ENCODE measurements around the gene CARD8. TPM values are rescaled to one million over a fixed set of nuclear protein-coding genes. Genes with fewer than 3 reads are reported as not detected.

CARD8 gene
- total and polyA plus RNA-seq, 2 experiments from 2014 or later = 16.6 to 17.1 TPM

- no peak for TF ChIP-seq ZNF462 (CRISPR knock-in tag; IDR thresholded peaks at IDR 0.05)
- TF ChIP-seq ZNF331 (CRISPR knock-in tag; IDR thresholded peaks at IDR 0.05; ENCODE audit: low read depth) = no peak
- TF ChIP-seq JUNB (IDR thresholded peaks at IDR 0.05; ENCODE audit: unreplicated experiment) = no peak
- no peak for TF ChIP-seq EZH2phosphoT487 (IDR thresholded peaks at IDR 0.05; ENCODE audit: unreplicated experiment)
- no peak for TF ChIP-seq STAT1 (IDR thresholded peaks at IDR 0.05; ENCODE audit: unreplicated experiment)
Observed at GRCh38 chr19:48248081-48248833, 7.5 kb downstream of the CARD8 start (continued).

GRCh38 chr19:48247212-48247611, 8.5 kb downstream of the CARD8 start:
- Histone ChIP-seq H2AFZ (no peak overlapping the region), H3K4me2 (no peak overlapping the region), H4K20me1 (replicated peaks; ENCODE audit: insufficient read depth) (peaks cover 3% of the 10 kb centered on the region; the same call in 1 of the 2 replicates), H3K4me1 (ENCODE audit: insufficient read depth) (no peaks in the 10 kb centered on the region; the same call in 1 of the 2 replicates), H3F3A (replicated peaks; ENCODE audit: low read depth) (no peaks in the 10 kb centered on the region), H3K27ac (ENCODE audit: low read depth) (no peak overlapping the region), H3K4me3 (no peak overlapping the region), H3K36me3 (ENCODE audit: insufficient read depth) (peaks cover 4% of the 10 kb centered on the region), H3K27me3 (ENCODE audit: insufficient read depth) (no peaks in the 10 kb centered on the region), H3K9me2 (ENCODE audit: insufficient read depth) (no peaks in the 10 kb centered on the region), H3K79me2 (replicated peaks; ENCODE audit: insufficient read depth) (no peaks in the 10 kb centered on the region)
- Mint-ChIP-seq H3K36me3 (ENCODE audit: low read depth) (peaks cover 14% of the 10 kb centered on the region), H3K4me3 (no peak overlapping the region), H3K27ac (no peak overlapping the region), H3K27me3 (ENCODE audit: insufficient read depth, low read depth, poor library complexity) (no peaks in the 10 kb centered on the region), H3K4me1 (peaks cover 9% of the 10 kb centered on the region), H3K9me3 (no peaks in the 10 kb centered on the region)
- DNase-seq (ENCODE audit: low spot score) (no peak), ATAC-seq (no peak)
- no peak for TF ChIP-seq EZH2 (IDR thresholded peaks at IDR 0.05; ENCODE audit: low read depth, unreplicated experiment)
- no peak for TF ChIP-seq STAT1 (IDR thresholded peaks at IDR 0.05; ENCODE audit: unreplicated experiment)
- no peak for TF ChIP-seq CTCF (conservative IDR thresholded peaks at IDR 0.05; ENCODE audit: low read depth in 2 of 2)
- no peak for TF ChIP-seq CREB1 (CRISPR knock-in tag; IDR thresholded peaks at IDR 0.05; ENCODE audit: low read depth)
- TF ChIP-seq NANOG (IDR thresholded peaks at IDR 0.05; ENCODE audit: borderline replicate concordance) = no peak
- no peak for TF ChIP-seq JUNB (IDR thresholded peaks at IDR 0.05; ENCODE audit: unreplicated experiment)

All from GM23338 (cell line).